IPS-NIHi7 (cell line): ENCODE measurements around the gene STAMBPL1.
"Not testable (repeated sequence)": the region's sequence is repeated elsewhere in the genome, so short reads cannot be mapped to it uniquely, and the experiment has no call there.

Source experiments
- DNase-seq: peaks from one replicate; pipeline ENCODE4 v3.0.0; 2012; ENCODE audit warnings: mixed read lengths; ENCODE audit errors: extremely low spot score

Gene STAMBPL1

DNA sequence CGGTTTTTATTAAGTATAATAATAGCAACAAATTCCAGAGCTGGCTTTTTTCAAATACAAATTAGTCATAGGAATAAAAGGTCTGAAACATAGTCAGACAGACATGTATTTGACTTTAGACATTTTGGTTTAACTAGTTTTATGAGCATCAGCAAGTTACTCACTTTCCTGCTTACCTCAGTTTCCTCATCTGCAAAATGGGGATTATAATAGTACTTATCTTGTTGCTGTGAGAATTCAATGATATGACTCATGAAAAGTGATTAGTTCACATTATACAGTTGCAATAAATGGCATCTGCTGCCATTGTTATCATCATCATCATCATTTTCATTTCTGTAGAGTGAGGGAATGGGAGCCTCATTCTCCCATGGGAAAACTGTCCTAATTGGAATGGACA, 39.0 kb downstream of the STAMBPL1 start:
- no peak for DNase-seq

DNA sequence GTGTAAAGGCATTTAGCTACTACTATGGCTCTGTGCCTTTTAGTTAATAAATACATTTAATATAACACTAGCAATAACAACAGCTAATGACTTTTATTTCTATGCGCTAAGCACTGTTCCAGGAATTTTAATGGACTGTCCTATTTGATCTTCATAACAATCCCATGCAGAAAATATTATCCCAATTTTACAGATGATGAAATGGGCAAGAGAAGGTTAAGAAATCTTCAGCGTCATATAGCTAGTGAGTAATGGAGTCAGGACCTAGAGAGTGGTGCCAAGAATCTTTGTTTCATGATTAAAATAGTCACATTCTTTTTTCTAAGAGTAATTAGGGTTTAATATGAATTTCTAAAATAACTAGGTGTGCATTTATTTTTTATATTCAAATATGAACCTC, 40.2 kb downstream of the STAMBPL1 start:
- DNase-seq = no peak

DNA sequence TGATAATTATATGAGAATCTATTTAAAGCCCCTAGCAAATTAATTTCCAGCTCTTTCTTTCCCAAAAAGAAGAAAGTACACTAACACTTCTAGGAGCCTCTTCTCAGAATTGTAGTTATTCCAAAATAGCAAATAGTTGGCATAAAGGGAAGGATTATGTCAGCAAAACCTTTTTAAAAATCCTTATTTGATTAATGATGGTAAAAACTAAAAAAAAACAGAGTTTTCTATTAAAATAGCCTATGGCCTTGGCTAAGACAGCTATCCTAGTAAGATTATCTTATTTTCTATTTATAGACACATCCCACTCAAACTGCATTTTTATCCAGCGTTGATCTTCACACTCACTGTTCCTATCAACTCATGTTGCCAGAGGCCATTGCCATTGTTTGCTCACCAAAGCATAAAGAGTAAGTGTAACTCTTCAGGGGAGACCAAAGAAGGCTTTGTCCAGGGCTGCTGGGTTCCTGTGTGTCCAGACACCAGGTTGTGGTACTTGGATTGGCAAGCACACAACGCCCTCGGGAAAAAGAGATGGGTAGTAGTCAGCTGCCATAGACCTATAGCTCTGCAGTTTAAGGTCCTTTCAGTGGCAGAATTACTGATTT, 41.0 kb downstream of the STAMBPL1 start:
- no peak for DNase-seq

DNA sequence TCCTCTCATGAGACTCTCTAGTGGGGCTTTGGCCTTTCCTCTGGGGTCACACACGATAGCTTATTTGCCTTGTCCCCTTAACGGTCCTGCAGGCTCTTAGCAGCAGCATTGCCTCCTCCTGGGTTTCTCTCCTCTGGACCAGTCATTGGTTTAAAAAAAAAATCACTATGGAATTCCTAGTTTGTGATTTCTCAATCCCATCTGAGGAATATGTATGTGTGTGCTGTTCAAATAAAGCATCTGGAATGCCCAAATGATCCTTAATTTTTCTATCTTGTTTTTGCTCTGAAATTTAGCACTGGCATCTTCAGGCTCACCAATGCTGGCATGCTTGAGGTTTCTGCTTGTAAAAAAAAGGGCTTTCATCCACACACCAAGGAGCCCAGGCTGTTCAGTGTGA, 42.0 kb downstream of the STAMBPL1 start:
- no peak for DNase-seq

DNA sequence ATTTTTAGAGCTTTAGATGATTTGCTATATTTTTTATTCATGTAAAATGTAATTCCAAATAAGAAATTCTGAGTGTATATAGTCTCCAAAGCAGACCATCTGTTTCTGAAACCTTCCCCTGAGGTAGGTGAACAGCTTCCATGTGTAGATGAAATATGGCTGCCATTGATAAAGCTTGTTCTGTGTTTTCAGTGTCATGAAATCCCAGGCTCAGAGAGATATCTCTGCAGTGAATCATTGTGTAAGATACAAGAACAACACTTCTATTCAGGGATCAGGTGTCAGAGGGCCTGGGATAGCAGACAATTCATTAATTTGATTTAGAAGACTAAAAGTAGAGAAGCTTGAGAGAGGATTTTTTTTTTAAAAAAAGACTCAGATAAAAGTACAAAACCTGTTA, 43.5 kb downstream of the STAMBPL1 start:
- DNase-seq = no peak

DNA sequence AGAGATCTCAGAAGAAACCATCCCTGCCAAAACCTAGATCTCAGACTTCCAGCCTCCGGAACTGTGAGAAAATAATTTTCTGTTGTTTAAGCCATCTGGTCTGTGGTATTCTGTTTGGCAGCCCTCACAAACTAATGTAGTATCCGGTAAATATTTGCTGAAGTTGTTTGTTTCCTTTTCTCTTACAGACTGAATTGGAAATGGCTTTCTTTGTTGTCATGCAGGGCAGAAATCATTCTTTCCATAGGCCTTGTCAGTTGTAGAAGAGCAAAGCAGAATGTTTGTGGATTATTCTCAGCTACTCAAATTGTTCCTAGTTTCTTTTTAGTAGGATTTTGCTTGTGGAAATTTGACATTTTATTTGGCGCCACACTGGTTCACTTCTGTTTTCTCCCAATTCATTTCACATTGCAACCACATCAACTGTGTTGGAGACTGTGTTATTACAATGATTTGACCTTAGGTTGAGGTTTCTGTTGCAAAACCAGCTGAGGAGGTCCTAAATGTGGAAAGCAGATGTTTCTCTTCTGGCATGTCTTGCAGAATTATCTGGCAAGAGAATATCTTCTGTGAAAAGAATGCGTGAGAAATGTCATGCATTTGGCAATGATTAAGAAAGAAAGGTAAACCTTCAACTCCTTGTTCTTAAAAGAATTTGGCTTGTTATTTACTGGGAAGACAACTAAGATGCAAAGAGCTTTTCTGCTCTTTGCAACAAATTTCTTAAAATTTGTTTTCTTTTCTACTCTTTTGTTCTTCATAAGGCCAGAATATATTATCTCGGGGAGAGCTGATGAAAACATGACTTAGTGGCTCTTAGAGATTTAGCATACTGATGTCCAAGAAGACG, 46.7 kb downstream of the STAMBPL1 start:
- DNase-seq = no peak

- no peak for DNase-seq
These were observed 47.3 kb downstream of the STAMBPL1 start for GRCh38 chr10:88927416-88927690.

- DNase-seq = no peak
These were observed 48.2 kb downstream of the STAMBPL1 start for GRCh38 chr10:88928254-88928653.

GRCh38 chr10:88931548-88931947, 51.5 kb downstream of the STAMBPL1 start:
- no peak for DNase-seq

GRCh38 chr10:88932029-88932428, 52.0 kb downstream of the STAMBPL1 start:
- not testable (repeated sequence) for DNase-seq

DNA sequence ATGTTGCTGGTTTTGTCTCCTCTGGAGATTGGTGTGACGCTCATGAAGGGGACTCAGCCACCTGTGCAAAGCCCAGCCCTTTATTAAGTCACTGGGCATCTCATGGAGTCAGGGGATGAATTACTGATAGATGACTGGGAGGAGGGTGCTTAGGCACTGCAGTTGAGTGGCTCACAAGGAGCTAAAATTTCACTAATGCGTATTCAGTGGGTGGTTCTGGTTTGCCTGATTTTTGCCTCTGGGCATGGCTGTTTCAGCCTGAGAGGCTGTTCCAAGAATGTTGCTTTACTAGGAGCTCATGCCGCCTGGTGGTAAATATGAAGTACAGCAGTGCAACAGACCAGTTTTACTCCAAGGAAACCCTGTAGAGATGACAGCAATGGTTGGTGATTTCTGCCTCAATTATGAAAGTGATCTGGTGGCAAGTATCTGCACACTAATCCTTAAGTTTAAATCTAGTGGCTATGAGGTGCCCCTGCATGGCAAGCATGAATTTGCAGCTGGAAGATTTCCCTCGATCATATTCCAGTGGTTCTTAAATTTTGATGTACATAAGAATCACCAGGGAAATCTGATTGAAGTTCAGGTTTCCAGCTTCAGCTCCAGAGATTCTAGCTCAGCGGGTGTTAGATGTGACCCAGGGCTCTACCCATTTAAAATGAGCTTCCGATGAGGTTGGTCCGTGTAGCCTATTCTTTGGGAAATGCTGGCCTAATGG, 52.7 kb downstream of the STAMBPL1 start:
- DNase-seq = peak; percentile 72

DNA sequence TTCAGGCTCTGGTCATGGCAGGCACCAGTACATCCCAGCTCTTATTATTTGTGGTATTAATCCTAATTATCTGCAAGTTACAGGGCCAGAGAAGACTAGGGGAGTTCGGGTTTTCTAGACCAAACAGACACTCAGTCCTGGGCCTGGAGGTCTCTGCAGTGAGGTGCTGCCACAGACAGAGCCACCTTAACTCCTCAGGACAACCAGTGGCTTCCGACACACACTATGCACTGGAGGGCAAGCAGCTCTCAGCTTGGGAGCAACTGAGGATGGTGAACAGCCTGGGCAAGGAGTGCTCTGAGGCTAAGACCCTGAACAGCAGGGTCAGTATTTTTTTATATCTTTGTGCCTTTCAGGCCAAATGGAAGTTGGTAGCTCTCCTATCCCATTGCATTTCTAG, 53.5 kb downstream of the STAMBPL1 start:
- no peak for DNase-seq

DNA sequence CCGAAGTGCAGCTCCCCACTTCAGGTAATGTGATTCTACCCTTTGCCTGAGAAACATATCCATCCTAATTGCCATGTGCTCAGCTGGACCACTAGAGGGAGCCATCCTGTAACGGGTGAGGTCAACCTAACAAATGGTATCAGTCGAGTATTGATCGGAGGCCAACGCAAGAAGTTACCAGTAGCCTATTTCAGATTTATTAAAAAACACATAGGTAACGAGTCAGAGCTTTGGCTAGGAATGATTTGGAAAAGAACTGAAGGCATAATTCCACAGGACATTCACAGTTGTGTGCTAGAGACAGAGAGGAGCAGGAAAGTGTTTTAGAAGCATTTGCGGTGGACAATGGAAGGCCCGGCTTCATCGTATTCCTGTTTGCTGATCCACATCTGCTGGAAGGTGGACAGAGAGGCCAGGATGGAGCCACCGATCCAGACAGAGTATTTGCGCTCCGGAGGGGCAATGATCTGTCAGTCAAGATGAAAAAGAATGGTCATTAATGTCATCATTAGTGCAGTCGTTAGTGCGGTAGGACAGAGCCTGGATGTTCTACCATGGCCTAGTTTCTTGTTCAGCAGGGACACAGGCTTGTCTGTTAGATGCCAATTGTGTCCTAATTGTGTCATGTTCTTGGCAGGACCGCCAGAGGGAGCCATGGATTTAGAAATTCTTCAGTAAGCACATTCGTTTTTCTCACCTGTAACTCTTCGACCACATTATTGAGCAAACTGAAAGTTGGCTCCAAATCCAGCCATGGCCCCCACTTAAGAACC, 55.0 kb downstream of the STAMBPL1 start:
- peak; percentile 72 for DNase-seq

- no peak for DNase-seq
These were observed 56.6 kb downstream of the STAMBPL1 start for GRCh38 chr10:88936656-88937055.

DNA sequence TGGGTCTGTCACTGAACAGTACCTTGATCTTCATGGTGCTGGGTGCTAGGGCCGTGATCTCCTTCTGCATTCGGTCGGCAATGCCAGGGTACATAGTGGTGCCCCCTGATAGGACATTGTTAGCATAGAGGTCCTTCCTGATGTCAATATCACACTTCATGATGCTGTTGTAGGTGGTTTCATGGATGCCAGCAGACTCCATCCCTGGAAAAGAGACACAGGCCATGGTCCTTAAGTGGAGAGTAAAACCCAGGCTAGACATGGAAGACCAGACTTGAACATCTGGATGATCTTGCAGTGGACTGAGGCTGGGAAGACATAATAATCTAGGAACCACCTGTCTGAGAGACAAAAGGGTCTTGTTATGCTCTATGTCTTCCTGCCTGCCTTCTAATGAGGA, 58.0 kb downstream of the STAMBPL1 start:
- DNase-seq = no peak

GRCh38 chr10:88938938-88939337, 58.9 kb downstream of the STAMBPL1 start:
- no peak for DNase-seq

DNA sequence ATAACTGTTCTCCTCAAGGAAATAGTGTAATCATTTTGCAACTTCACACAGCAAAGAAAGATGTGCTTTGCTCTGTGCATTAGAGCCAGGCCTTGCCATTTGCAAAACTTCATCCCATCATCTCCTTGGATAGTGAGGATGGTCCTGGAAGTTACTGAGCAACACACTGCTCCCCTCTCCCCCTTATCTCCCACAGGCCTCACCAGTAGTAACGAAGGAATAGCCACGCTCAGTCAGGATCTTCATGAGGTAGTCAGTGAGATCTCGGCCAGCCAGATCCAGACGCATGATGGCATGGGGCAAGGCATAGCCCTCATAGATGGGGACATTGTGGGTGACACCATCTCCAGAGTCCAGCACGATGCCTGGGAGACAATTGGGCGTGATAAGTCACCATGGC, 61.0 kb downstream of the STAMBPL1 start:
- DNase-seq = no peak

- no peak for DNase-seq
These were observed 63.7 kb downstream of the STAMBPL1 start for GRCh38 chr10:88943778-88944177.

DNA sequence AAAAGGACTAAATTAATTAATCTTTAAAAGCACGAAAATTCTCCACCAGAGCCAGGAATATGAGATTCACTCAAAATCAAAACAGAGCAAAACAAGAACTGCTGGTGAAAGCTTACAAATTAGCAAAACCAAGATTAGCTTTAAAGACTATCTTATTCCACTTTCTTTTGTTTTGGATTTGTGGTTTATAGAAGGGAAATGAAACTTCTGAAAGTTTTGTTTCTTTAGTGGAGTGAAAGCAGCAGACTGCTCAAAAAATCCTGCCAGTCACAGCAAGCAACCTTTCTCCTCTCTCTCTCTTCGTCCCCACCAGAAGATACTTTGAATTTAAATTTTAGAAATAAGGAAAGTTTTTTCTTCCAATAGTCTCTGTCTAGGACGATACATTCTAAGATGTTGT, 64.8 kb downstream of the STAMBPL1 start:
- no peak for DNase-seq

- DNase-seq = no peak
These were observed 66.2 kb downstream of the STAMBPL1 start for GRCh38 chr10:88946200-88946599.

GRCh38 chr10:88946965-88947590, 67.0 kb downstream of the STAMBPL1 start:
- no peak for DNase-seq

GRCh38 chr10:88949051-88949450, 69.0 kb downstream of the STAMBPL1 start:
- no peak for DNase-seq
